CD4-positive, CD25-positive, alpha-beta regulatory T cell (primary cell): ENCODE results near the gene FZR1. TPM values are rescaled to one million over a fixed set of nuclear protein-coding genes. Genes with fewer than 3 reads are reported as not detected.

Source experiments
- ATAC-seq, 2 donors: fragments of 150-1000 bp; cut with Tn5 transposase; one replicate each; pipeline ENCODE4 v1.10.0; 2021; ENCODE audit warnings: low read depth in 2 of 2, moderate number of reproducible peaks in 2 of 2, moderate library complexity in 1 of 2
- DNase-seq, 3 donors: peaks; one replicate each; pipeline versions ENCODE4 v3.0.0 to v3.0.0-alpha.2; 2012 to 2022; ENCODE audit warnings: mixed read lengths in 1 of 3
- H3K27ac ChIP-seq: one replicate; pipeline ENCODE4 v1.7.0; 2013; ENCODE audit warnings: mild to moderate bottlenecking, low read length; ENCODE audit not compliant: insufficient read depth, poor library complexity, severe bottlenecking
- H3K27me3 ChIP-seq: one replicate; pipeline ENCODE4 v1.7.0; 2013; ENCODE audit warnings: low read length; ENCODE audit not compliant: control insufficient read depth, insufficient read depth
- H3K36me3 ChIP-seq: one replicate; pipeline ENCODE4 v1.7.0; 2013; ENCODE audit warnings: mild to moderate bottlenecking, low read length, moderate library complexity; ENCODE audit not compliant: control insufficient read depth, insufficient read depth
- H3K4me1 ChIP-seq: 2 replicates; pipeline ENCODE4 v1.7.0; 2013; ENCODE audit warnings: mild to moderate bottlenecking, low read length; ENCODE audit not compliant: insufficient read depth, control insufficient read depth, poor library complexity, severe bottlenecking
- H3K4me3 ChIP-seq: one replicate; pipeline ENCODE4 v1.7.0; 2013; ENCODE audit warnings: low read depth, mild to moderate bottlenecking, low read length, moderate library complexity
- H3K9me3 ChIP-seq, 2 experiments: 1 replicate in 1 of 2; 2 replicates in 1 of 2; pipeline ENCODE4 v1.7.0; 2013; ENCODE audit warnings: low read length in 2 of 2, mild to moderate bottlenecking in 1 of 2, moderate library complexity in 1 of 2; ENCODE audit not compliant: control insufficient read depth in 2 of 2
- H3K27ac Mint-ChIP-seq, 3 donors: one replicate each; pipeline ENCODE4 v1.8.0; 2020 to 2022; ENCODE audit warnings: mild to moderate bottlenecking in 3 of 3, mixed read lengths in 3 of 3, moderate library complexity in 2 of 3
- H3K27me3 Mint-ChIP-seq: one replicate; pipeline ENCODE4 v1.8.0; 2022; ENCODE audit warnings: mild to moderate bottlenecking, mixed read lengths
- H3K36me3 Mint-ChIP-seq: one replicate; pipeline ENCODE4 v1.8.0; 2020; ENCODE audit warnings: mixed read lengths
- H3K4me1 Mint-ChIP-seq, 4 donors: one replicate each; pipeline ENCODE4 v1.8.0; 2020 to 2022; ENCODE audit warnings: mixed read lengths in 4 of 4, mild to moderate bottlenecking in 1 of 4
- H3K4me3 Mint-ChIP-seq, 4 donors: one replicate each; pipeline ENCODE4 v1.8.0; 2020 to 2022; ENCODE audit warnings: mild to moderate bottlenecking in 4 of 4, mixed read lengths in 4 of 4, moderate library complexity in 3 of 4
- H3K9me3 Mint-ChIP-seq, 7 donors: one replicate each; pipeline ENCODE4 v1.8.0; 2020 to 2022; ENCODE audit warnings: mixed read lengths in 7 of 7, mild to moderate bottlenecking in 3 of 7, moderate library complexity in 2 of 7
- polyA plus RNA-seq, 4 donors: library from polyadenylated mRNA; unstranded; fragments of 300-500 nt; fragmentation: Illumina TruSeq; gene quantifications; one replicate each; pipeline ENCODE4 v1.2.3, GENCODE V29; 2021
- total RNA-seq: library from RNA; stranded (reverse); gene quantifications from one replicate; pipeline ENCODE4 v1.2.3, GENCODE V29; 2022

FZR1 gene
- total and polyA plus RNA-seq, 5 donors from 2014 or later = 9.1 to 107 (median 10.7) TPM

DNA sequence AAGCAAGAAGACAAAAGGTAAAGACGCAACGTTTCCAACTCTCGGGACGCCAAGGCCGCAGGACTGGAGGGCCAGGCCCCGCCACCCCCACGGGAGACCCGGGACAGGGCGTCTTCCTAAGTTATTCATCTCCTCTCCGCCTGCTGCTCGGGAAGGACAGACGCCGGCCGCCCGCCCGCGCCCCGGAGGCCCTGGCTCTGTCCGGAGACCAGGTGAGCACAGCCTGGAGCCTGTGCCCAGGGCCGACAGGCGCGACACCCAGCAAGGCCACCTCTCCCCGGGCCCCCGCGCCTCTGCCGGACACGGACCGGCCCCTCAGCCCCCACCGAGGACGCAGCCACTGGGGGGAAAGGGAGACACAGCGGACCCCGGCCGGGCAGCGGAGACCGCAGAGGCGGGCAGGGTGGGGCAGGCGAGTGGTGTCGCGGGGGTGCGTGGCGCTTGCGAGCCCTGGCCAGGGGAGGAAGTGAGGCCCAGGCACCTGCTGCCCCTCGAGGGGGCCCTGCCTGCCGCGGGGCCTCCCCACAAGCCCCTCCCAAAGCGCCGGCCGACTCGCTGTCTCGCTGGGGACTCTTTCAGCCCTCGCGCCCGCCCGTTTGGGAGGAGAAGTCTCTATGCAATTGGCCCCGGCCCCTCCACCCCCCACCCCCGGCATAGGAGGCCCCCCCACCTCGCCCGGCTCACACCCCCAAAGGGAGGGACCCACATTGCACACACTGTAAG, 43.0 kb upstream of the FZR1 start:
- Histone ChIP-seq H3K27me3 (no peaks in the 10 kb centered on the region), H3K4me3 (no peak overlapping the region), H3K9me3 (no peaks in the 10 kb centered on the region), H3K27ac (no peak overlapping the region), H3K36me3 (no peaks in the 10 kb centered on the region), H3K4me1 (no peaks in the 10 kb centered on the region)
- Mint-ChIP-seq H3K27ac (no peak overlapping the region), H3K9me3 (no peaks in the 10 kb centered on the region), H3K4me3 (no peak overlapping the region), H3K4me1 (no peaks in the 10 kb centered on the region), H3K36me3 (no peaks in the 10 kb centered on the region), H3K27me3 (no peaks in the 10 kb centered on the region)
- ATAC-seq (no peak), DNase-seq (no peak)

DNA sequence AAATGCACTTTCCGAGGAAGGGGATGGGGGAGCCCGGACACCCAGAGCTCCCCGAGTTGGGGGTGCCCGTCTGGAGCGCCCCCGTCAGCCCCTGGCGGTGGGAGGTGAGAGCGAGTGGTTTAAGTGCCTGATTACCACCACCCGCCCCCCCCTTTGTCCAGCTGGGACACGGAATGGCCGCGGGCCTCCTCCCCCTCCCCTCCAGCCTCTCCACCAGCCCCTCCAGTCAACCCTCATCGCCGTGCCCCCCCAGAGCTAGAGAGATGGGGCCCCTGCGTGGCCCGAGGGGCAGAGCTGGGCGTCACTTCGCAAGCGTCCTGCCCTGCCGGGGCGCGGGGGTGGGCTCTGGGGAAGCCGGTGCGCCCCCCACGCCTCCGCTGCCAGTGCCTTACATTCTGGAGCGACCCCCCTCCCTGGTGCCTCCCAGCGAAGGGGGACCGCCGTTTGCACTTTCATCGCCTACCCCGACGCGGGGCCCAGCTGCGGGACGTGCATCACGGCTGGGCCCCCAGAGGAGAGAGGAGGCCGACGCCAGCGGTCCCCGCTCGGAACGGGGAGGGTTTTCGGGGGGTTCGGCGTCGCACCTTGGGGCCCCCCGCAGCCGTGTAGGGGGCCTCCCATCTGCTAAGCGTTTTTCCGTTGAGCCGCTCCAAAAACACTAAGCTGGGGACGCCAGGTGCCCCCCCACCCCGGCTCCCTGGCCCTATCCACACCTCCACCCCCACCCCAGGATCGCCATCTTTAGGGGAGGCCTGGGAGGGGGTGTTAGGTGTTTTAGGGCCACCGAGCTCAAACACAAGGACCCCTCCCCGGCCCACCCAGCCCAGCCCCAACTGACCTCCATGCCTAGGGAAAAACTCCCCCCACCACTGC, 42.2 kb upstream of the FZR1 start:
- no peak overlapping the region for H3K27ac ChIP-seq
- no peak overlapping the region for H3K27ac Mint-ChIP-seq
- no peak overlapping the region for H3K4me3 Mint-ChIP-seq
- ATAC-seq (no peak), DNase-seq (no peak)
- H3K27me3 ChIP-seq = no peaks in the 10 kb centered on the region
- no peaks in the 10 kb centered on the region for H3K27me3 Mint-ChIP-seq
- H3K4me3 ChIP-seq = no peak overlapping the region
- H3K9me3 ChIP-seq = no peaks in the 10 kb centered on the region
- no peaks in the 10 kb centered on the region for H3K4me1 ChIP-seq
- H3K36me3 ChIP-seq = no peaks in the 10 kb centered on the region
- H3K4me1 Mint-ChIP-seq = no peaks in the 10 kb centered on the region
- H3K9me3 Mint-ChIP-seq = peaks cover 0 to 1% (median 0%) of the 10 kb centered on the region in 7 donors
- H3K36me3 Mint-ChIP-seq = no peaks in the 10 kb centered on the region

DNA sequence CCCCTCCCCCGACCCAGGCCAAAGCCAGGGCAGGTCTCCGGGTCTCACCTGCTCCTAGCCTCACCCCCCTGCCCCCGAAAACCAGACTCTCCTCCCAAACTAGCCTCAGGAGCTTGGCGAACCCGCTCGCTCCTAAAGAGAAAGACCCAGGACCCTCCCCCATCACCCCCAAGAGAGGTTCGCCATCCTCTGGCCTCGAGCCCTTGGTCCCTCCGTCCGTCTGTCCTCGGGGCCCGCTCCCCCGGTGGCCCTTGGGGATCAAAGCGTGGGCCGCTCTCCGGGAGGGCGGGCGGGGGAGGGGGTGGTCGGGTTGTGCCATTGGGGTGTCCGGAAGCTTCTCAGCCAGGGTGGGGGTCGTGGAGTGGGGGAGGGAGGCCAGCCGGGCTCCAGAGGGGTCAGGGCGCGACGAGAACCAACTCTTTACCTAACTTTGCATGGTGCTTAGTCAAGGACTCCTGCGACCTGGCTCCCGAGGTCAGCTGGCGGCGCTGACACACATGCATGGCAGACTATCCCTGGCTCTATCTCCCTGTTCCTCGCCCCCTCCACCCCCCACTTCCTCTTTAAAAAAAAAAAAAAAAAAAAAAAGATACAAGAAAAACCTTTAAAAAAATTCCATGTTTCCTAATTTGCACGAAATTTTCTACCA, 41.4 kb upstream of the FZR1 start:
- Histone ChIP-seq H3K4me3 (no peak overlapping the region), H3K4me1 (no peaks in the 10 kb centered on the region), H3K27ac (no peak overlapping the region), H3K36me3 (no peaks in the 10 kb centered on the region), H3K27me3 (no peaks in the 10 kb centered on the region), H3K9me3 (no peaks in the 10 kb centered on the region)
- Mint-ChIP-seq H3K27ac (no peak overlapping the region), H3K36me3 (no peaks in the 10 kb centered on the region), H3K4me3 (no peak overlapping the region), H3K9me3 (peaks cover 0 to 1% (median 0%) of the 10 kb centered on the region in 7 donors), H3K4me1 (no peaks in the 10 kb centered on the region), H3K27me3 (no peaks in the 10 kb centered on the region)
- DNase-seq (no peak), ATAC-seq (no peak)

DNA sequence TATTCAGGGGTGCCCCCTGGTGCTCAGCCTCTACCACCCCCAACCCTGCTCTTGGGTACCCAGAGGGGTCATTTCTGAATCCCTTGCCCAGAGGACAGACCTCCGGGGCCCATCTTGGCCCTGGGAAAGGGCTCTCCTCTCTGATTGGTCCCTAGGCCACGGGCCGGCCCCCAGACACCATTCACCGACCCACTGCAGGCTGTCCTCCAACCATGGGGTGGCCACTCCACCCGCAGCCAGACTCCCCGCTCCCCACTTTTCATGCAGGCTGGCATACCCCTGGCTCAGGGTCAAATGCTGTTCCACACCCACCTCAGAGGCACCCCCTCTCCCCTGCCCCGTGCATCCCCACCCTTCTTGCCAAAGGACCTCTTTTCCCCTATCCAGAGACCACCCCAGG, 40.6 kb upstream of the FZR1 start:
- Mint-ChIP-seq H3K36me3 (no peaks in the 10 kb centered on the region), H3K27ac (peak overlapping the region in 2 of 3 donors; percentile 10 to 85), H3K4me3 (no peak overlapping the region), H3K4me1 (no peaks in the 10 kb centered on the region), H3K9me3 (peaks cover 0 to 1% (median 0%) of the 10 kb centered on the region in 7 donors), H3K27me3 (peaks cover 3% of the 10 kb centered on the region)
- Histone ChIP-seq H3K9me3 (no peaks in the 10 kb centered on the region), H3K4me1 (no peaks in the 10 kb centered on the region), H3K4me3 (no peak overlapping the region), H3K36me3 (no peaks in the 10 kb centered on the region), H3K27ac (no peak overlapping the region), H3K27me3 (no peaks in the 10 kb centered on the region)
- no peak for DNase-seq
- ATAC-seq = no peak

DNA sequence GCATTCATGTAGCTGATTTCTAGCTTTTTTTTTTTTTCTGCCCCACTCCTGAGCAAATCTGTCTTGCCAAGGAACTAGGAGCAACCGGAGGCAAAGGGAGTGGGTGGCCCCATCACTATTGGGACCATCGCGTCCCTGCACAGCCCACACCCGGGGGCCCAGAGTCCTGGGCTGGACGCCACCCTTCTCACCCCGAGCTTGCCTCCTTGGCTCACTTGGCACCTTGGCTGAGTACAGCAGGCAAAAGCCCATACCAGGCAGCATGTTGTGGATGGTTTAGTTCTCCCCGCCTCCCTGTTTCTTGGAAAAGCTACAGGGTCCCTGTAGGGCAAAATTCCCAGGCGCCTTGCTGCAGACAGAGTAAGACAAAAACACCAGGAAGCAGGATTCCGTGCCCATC, 39.5 kb upstream of the FZR1 start:
- H3K27me3 Mint-ChIP-seq = peaks cover 10% of the 10 kb centered on the region
- H3K9me3 Mint-ChIP-seq = peaks cover 0 to 1% (median 0%) of the 10 kb centered on the region in 7 donors
- H3K4me3 ChIP-seq = no peak overlapping the region
- DNase-seq (no peak), ATAC-seq (no peak)
- H3K27me3 ChIP-seq = no peaks in the 10 kb centered on the region
- no peak overlapping the region for H3K27ac ChIP-seq
- H3K36me3 ChIP-seq = no peaks in the 10 kb centered on the region
- H3K4me1 Mint-ChIP-seq = no peaks in the 10 kb centered on the region
- no peak overlapping the region for H3K27ac Mint-ChIP-seq
- H3K9me3 ChIP-seq = no peaks in the 10 kb centered on the region
- H3K4me3 Mint-ChIP-seq = no peak overlapping the region
- H3K4me1 ChIP-seq = no peaks in the 10 kb centered on the region
- no peaks in the 10 kb centered on the region for H3K36me3 Mint-ChIP-seq

- H3K27ac Mint-ChIP-seq = no peak overlapping the region
These were observed 38.5 kb upstream of the FZR1 start for GRCh38 chr19:3467437-3468198.

GRCh38 chr19:3468211-3468610, 37.9 kb upstream of the FZR1 start:
- Mint-ChIP-seq H3K4me3 (no peak overlapping the region), H3K36me3 (no peaks in the 10 kb centered on the region), H3K27ac (no peak overlapping the region), H3K4me1 (no peaks in the 10 kb centered on the region), H3K9me3 (peaks cover 0 to 1% (median 0%) of the 10 kb centered on the region in 7 donors), H3K27me3 (peaks cover 10% of the 10 kb centered on the region)
- Histone ChIP-seq H3K36me3 (no peaks in the 10 kb centered on the region), H3K4me1 (no peaks in the 10 kb centered on the region), H3K4me3 (no peak overlapping the region), H3K27ac (no peak overlapping the region), H3K27me3 (no peaks in the 10 kb centered on the region), H3K9me3 (no peaks in the 10 kb centered on the region)
- DNase-seq (no peak), ATAC-seq (no peak)

More at GRCh38 chr19:3467437-3468198, 38.5 kb upstream of the FZR1 start:
- Mint-ChIP-seq H3K9me3 (peaks cover 0 to 1% (median 0%) of the 10 kb centered on the region in 7 donors), H3K4me1 (no peaks in the 10 kb centered on the region), H3K36me3 (no peaks in the 10 kb centered on the region), H3K4me3 (no peak overlapping the region), H3K27me3 (peaks cover 10% of the 10 kb centered on the region)
- Histone ChIP-seq H3K9me3 (no peaks in the 10 kb centered on the region), H3K27me3 (no peaks in the 10 kb centered on the region), H3K36me3 (no peaks in the 10 kb centered on the region), H3K4me1 (no peaks in the 10 kb centered on the region), H3K27ac (no peak overlapping the region), H3K4me3 (no peak overlapping the region)
- no peak for DNase-seq
- no peak for ATAC-seq
